ENCODE measurements around the gene ITPR3. TPM values are rescaled to one million over a fixed set of nuclear protein-coding genes. Genes with fewer than 3 reads are reported as not detected.

Gene ITPR3
- total RNA-seq, 1 experiment from 2014 or later = 38.9 TPM

DNA sequence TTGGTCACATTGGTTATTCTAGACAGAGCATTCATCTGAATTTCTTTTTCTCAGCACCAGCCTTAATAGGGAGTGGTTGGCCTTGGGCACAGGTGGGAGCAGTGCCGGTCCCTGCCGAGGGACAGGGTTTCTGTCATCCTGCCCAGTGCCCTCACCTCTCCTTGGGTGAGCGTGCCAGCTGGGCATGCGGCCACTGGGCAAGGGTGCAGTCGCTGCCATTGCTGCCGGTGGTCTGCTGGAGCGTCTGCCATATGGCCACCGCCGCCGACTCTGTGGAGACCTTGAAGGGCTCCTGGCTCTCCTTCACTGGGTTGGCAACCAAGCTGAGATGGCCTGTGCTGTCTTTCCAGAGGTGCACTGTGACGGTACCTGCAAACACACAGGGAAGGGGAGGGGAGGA, 106.8 kb downstream of the ITPR3 start:
- no peak for DNase-seq (ENCODE audit: extremely low read depth, low read depth)

DNA sequence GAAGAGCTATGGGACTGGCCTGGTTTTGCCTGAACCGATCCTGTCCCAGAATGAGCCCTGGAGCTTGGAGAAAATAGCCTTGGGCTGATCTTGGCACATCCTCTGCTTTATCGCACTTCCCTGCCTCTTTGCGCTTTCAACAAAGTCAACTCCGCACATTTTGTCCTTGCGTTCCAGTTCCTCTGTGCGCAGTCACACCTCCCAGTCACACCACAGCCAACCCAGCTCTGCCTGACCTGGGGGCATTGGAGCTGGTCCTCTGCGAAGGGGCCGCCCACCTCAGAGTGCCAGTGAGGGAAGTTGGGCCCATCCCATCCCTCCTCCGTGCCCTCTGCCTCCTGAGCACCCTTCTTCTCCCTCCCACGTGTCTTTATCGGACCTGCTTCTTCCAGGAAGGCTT, 107.3 kb downstream of the ITPR3 start:
- DNase-seq (ENCODE audit: extremely low read depth, low read depth) = no peak

DNA sequence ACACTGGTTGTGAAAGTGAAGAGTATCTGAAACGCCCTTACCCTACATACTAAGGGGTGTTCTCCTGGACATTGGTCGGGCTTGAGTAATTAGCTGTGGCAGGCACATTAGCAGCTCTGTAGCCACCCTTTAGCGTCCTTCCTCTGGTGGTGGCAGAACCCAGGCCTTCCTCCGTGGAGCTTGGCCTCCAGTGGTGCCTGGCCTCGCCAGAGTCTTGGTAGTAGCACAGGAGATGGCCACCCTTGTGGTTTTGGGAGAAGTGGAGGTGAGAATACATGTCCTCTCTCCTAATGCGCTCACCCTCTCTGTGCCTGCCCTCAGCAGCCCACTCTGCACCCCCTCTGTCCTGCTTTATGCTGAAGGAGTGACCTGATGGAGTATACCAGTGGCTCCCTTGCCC, 107.9 kb downstream of the ITPR3 start:
- no peak for DNase-seq (ENCODE audit: extremely low read depth, low read depth)

DNA sequence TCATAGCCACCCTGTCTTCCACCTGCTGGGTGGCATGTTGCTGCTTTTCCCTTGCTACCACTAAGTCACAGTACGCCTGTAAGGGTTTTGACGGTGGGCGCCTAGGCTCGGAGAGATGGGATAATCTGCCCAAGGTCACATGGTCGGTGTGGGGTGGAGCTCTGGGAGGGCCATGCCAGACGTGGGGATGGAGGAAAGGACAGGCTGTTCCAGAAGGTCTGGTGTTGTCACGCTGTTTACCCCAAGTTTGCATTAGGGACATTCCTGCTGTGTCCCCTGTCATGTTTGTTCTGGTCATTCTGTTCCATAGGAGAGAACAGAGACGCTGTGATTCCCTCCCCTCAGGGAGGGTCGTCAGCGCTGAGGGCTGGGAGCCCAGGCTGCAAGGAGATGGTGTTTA, 109.5 kb downstream of the ITPR3 start:
- DNase-seq (ENCODE audit: extremely low read depth, low read depth) = no peak

DNA sequence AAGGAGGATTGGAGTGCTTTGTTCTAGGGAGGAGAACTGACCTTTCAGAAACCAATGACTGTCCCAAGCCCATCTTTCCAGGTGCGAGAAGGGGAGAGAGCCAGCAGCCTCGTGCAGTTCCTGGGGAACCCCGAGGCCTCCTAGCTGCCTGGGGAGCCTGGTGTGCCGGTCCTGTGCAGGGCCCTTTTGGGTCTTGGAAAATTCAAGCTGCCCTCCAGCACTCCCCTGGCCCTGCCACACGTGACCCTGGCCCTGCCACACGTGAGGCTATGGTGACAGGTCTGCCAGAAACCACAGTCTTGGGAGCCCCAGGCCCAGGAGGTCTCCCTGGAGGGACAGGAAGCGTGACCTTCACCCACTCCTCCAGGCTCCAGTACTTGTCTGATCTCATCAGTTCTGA, 109.9 kb downstream of the ITPR3 start:
- DNase-seq (ENCODE audit: extremely low read depth, low read depth) = no peak

DNA sequence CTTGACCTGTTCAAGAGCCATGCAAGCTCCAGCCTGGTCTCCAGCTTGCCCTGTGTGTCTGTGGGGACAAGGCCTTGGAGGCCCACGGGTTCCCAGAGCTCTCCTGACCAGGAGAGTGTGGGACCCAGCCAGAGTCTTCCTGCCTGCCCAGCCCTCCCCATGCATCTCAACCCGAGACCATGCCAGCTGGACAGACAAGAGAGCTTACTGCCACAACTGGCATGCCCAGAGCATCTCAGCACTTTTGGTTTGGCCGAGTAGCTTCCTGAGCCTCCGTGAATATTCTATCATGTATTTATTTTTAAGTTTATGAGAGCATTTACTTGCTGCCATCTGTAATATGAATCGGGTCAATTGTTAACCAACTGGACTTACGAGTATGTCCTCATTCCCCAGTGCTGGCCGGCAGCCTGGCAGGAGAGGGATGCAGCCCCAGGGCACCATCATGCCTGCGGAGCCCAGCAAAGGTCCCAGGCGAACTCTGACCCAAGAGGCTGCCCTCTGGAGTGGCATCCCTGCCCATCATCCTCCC, 110.7 kb downstream of the ITPR3 start:
- no peak for DNase-seq (ENCODE audit: extremely low read depth, low read depth)

DNA sequence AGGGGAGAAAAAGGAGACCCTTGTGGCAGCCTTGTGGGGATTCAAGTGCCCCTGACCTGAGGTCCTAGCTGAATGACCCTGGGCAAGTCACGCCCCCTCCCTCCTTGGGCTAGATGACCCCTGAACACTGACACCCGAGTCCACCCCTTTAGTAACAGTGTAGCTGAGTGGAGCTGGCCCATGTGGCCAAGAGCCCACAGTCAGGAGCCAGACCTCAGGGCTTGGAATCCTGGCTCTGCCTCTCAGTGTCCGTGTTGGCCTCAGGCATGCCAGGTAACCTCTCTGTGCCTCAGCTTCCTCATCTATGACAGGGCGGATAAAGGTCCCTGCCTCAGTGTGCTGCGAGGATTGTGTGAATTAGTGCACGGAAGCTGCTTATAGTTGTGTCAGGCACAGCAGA, 111.3 kb downstream of the ITPR3 start:
- DNase-seq (ENCODE audit: extremely low read depth, low read depth) = no peak

DNA sequence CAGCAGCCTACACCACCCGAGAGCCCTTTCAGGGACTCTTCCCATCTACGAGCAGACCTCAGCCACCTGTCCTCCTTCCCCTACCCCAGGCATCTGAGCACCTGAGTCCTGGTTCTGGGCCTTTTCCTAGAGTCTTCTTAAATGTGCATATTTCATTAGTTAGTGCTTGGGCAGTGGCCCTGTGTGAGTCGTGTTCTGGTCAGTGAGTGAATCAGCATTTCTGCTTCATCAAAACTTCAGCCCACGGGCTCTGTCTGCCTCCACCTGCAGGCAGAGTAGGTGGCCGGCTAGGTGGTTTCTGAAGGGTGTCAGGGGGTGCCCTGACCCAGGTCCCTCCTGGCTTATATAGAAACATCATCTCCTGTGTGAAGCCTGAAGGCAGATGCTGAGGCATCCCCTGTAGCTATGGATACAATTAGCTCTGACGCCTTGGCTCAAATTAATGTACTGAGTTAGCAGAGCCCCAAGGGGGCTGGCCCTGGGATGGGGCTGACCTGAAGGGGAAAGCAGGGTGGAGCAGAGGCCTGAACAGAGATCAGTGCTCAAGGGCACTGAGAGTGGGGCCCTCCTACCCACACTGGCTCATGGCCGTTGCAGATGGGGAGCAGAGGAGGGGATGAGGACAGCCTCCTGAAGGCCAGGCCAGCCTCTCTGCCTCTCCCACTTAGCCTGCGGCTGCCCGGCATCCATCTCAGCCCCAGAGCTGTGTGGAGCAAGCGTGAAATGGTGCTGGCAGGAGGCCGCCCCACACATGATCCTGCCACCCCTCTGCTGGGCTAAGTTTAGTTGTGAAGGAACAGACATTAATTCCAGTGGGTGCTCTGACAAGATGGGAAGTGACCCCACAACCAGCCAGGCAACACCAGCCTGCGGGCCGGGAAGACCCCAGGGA, 111.9 kb downstream of the ITPR3 start:
- DNase-seq (ENCODE audit: extremely low read depth, low read depth) = no peak

DNA sequence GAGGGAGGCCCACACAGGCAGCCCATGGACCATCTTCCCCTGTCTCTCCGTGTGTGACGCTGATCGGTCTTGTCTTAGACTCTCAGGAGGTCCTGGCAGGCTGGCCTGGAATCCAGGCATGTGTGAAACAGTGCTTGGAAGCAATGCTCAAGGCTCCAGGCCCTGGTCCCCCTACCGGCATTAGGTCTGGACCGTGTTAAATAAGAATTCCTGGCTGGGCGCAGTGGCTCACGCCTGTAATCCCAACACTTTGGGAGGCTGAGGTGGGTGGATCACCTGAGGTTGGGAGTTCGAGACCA, 112.5 kb downstream of the ITPR3 start:
- no peak for DNase-seq (ENCODE audit: extremely low read depth, low read depth)

DNA sequence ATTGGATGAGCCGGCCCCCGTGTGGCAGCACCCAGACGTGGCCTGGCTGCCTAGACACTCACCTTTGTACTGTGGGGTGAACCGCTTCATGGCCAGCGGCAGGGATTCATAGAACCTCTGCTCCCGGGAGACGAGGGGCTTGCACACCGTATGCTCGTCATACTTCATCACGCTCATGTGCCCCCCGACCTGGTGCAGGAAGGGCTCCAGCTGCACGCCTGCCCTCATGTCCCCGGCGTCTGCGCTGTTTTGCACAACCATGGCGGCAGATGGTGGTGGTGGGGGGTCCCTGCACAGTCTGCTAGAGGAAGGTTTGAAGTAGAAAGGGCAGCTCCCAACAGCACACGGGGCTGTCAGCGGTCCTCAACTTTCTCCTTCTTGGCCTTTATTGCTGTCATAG, 114.1 kb downstream of the ITPR3 start:
- no peak for DNase-seq (ENCODE audit: extremely low read depth, low read depth)

DNA sequence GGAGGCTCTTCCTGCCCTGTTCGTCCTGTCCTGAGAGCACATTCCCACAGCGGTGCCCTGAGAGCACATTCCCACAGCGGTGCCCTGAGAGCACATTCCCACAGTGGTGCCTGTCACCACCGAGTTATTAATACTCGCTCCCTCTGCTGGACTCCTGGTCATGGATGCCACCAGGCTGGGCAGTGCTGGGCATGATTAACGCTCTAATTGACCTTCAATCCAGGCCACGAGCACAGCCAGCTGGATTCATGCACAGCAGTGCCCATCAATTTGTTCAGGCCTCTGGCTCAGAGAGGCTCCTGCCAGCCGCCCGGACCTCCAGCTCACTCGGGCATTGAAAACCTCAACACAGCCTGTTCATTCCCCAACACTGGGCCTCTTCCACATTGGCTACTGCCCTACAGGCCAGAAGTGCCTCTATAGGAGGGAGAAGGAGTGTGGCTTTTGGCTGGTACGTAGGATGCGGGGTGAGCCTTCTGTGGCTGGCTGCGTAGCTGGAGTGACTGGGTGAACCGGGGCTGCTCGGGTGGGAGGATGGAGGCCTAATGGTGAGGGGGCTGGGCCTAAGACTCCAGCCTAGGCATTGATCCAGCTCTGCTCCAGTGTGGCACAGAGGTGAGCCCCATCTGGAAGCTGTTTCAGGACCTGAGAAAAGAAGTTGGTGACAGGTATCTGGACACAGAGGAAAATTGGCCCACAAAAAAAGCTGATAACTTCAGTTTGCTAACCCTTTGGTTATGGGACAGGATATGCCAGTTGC, 116.3 kb downstream of the ITPR3 start:
- no peak for DNase-seq (ENCODE audit: extremely low read depth, low read depth)

DNA sequence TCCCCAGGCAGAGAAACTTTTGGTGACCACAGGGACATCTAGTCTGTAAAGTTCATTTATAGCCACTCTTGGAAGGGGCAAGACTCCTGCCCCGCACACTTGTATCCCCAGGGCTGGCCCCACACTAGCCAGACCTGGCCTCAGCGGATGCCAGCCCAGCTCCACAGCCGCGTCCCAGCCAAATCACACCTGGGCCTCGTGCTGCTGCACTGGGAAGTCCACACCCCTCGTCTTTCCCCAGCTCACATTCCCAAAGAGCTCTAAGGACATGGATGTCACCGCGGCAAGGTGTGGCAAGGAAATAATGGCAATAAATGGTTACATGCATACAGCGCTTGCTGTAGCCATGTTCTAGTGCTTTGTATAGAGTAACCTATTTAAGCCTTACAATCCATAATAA, 117.0 kb downstream of the ITPR3 start:
- no peak for DNase-seq (ENCODE audit: extremely low read depth, low read depth)

DNA sequence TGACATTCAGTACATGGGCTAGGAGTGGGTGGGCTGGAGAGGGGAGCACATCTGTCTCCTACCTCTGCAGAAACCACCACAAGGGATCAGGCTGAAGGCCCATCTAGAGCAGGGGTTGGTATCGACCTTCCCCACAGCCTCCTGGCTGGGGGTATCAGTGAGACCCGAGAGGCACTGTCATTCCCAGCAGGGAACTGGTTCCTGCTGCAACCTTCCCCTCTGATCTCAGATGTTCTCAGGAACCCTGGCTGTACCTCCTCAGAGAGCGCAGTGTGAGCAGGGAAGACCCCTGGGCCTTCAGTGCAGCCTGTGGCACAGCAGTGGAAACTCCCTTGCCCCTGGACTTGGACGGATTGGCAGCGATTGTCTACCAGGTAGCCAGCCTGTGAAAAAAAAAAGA, 117.8 kb downstream of the ITPR3 start:
- no peak for DNase-seq (ENCODE audit: extremely low read depth, low read depth)

DNA sequence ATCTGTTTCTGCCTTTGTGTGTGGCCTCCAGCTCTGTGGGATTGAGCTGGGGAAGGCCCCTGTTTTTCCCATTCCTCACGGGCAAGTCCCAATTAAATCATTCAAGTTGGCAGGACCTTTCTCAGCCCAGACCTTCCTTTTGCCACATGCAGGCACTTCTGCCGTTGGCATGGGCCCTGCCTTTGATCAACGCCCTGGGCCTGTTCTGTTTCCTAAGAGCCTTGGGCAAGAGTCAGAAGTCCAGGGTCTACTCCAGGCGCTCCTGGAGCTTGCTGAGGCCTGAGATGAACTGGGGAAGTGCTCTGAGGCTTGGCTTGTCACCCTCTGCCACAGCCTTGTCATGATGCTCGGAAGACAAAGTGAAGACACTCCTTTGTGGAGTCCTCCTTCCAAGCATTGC, 118.4 kb downstream of the ITPR3 start:
- no peak for DNase-seq (ENCODE audit: extremely low read depth, low read depth)

DNA sequence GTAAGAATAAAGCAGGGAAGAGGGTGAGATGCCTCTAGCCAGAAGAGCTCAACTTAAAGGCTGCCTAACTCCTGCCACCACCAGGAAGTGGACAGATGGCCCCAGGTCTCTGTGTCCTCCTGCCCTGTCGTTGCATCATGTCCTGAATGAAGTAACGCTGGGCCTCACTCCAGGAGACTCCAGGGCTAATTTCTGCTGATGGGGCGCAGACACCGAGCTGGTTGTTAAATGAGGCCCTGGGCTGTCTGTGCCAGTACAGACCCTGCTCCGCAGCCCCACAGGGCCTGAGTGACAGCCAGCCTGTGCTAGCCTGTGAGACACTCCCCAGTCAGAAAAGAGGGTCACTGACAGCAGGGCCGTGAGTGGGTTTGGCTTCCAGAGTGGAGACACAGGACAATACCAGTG, 119.1 kb downstream of the ITPR3 start:
- DNase-seq (ENCODE audit: extremely low read depth, low read depth) = no peak

DNA sequence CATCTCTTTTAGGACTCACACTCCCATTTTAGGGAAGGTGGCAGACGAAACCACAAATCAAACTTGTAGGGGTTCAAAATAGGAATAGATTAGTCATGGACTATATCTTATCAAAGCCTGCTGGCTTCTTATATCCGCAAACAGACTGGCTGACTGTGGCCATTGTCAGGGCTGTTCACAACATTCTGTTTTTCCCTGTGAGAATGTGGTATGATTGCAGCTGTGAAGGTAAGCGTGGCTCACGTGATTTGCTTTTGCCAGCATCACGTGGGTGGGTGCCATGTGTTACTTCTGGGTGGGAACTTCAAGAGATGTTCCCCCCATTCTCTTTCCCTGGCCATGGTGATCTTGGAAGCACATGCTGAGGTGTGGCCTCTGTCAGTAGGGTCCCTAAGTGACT, 119.7 kb downstream of the ITPR3 start:
- no peak for DNase-seq (ENCODE audit: extremely low read depth, low read depth)

DNA sequence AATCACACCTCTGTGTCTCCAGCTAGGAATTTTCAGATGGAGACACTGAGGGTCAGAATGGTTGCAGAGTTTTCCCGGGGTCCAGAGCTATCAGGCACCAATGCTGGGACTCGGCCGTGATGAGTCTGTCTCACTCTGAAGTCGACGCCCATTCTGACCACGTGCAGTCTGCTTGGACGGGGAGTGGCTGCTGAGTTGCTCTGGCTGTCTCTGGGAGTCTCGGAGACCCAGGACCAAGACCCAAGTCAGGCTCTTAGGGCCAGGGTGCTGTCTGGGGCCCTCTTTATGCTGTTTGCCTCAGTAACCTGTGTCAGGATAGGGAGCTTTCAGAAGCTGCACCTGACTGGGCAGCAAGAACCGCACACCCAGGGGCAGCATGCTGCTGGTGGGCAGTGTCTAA, 121.0 kb downstream of the ITPR3 start:
- DNase-seq (ENCODE audit: extremely low read depth, low read depth) = no peak

DNA sequence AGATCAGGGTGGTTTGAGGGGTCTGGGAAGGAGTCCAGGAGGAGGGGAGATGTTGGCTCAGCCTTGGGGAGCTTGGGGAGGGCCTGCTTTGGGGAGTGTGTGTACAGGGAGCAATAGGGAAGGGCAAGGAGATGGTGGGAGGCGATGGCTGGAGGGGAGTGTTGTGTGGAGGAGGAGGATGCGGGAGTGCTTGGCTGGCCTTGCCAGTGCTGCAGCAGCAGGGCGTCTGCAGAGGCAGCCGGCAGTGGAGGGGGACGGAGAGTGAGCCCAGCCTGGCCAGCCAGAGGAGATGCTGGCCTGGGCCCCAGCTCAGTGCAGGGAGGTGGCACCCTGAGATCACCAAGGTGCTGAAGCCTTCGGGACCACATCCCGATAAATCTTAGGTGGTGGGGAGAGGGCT, 121.7 kb downstream of the ITPR3 start:
- no peak for DNase-seq (ENCODE audit: extremely low read depth, low read depth)

DNA sequence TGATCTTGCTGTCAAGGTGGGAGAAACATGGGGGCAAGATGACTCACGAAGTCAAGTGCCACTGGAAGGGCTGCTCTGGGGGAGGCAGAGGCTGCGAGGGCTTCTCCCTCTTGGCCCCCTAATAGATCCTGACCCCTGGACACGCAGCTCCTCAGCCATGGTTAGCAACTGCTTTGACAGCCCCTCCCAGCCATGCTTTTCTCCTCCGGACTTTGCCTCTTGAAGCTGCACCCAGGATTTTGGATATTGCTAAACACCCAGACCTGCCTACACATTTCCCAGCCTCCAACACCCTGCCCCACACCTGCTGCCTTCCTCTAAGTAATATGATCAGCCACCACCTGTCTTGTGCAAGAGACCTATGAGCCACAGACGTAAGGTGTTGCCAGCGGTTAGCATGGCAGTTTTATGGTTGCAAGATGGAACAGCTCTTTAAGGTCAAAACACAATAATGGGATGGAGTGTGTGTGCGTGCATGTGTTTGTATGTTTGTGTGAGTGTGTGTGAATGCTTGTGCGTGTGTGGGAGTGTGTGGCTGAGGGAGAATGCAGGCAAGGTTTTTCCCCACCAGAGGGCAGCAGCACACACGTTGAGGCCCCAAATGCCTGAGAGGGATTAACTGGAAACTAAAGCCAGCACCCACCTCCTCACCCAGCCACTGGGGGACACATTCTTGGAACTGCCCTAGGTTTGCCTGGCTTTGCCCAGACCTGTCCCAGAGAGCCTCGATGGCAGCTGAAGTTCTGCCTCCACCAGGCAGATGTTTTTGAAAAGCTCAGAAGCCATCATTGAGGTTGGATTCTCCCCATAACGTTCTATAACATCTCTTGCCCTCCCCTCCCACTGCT, 123.1 kb downstream of the ITPR3 start:
- peak; percentile 49 for DNase-seq (ENCODE audit: extremely low read depth, low read depth)

DNA sequence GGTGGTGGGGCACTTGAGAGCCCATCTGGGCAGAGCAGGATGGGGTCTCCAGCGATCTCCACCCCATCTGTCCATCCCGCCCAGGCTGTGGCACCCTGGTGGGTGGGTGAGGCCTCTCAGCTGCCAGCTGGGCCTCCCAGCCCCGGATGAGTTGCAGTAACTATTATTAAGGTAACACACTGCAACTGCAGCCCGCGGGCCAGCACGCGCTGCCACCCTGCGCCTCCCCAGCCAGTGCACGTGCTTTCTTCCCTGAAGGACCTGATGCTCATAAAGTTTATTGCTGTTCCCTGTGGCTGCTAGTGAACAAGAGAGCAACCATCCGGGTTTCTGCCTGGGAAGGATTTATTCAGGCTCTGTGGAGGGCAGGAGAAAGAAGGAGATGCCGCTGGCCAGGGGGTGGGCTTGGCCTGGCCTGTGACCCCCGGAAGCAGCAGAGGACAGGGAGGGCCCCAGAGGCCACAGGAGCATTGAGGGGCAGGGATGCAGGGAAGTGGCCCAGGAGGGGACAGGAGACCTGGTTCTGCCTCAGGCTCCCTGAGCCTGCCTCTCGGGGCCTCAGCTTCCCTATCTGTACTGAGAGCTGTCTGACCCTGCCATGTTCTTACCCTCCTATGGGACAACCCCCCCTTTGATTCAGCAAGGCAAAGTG, 123.9 kb downstream of the ITPR3 start:
- no peak for DNase-seq (ENCODE audit: extremely low read depth, low read depth)

DNA sequence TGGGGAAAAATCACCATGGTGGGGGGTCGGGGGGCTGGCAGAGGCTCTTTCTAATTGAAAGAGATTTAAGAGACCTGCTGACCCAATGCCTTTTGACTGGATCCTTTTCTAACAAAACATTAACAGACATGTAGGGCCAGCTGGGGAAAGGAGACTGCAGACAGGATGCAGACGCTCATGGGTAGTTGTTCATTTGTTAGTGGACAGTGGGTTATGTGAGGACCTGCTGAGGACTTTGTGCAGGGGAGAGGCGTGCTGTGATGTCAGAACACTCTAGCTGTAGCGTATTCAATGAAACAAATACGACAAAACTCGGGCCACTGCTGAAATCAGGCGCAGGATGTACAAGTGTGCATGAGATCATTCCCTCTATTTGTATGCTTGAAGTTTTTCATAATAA, 124.4 kb downstream of the ITPR3 start:
- DNase-seq (ENCODE audit: extremely low read depth, low read depth) = no peak

All from NCI-H460 (cell line).